ENCODE data around the gene RRH. TPM values are rescaled to one million over a fixed set of nuclear protein-coding genes. Genes with fewer than 3 reads are reported as not detected.
"Not testable (repeated sequence)": the region's sequence is repeated elsewhere in the genome, so short reads cannot be mapped to it uniquely, and the experiment has no call there.

RRH gene
- 1 to 10 TPM in 2 of 12 donors, under 1 TPM in 8, not detected in 2; 0.15 to 1.2 (median 0.37) TPM for polyA plus RNA-seq (ENCODE audit: insufficient read length in 12 of 12)
- long read RNA-seq, donor 1: 0 reads
- long read RNA-seq, donor 2: 0 reads
- long read RNA-seq, donor 3: 0 reads
- long read RNA-seq, donor 4: 0 reads
- long read RNA-seq, donor 5: 0 reads
- long read RNA-seq, donor 6: 0 reads
- long read RNA-seq, donor 7: 0 reads
- long read RNA-seq, donor 8: 0 reads
- long read RNA-seq, donor 9: 0 reads
- long read RNA-seq, donor 10: 0 reads
- long read RNA-seq, donor 11: 0 reads

- DNase-seq: no peak
These were observed at the start of gene RRH for GRCh38 chr4:109827672-109828071. TSS of gene RRH (plus strand) at chr4:109827972. CDS start at chr4:109828028, 56 bp downstream.

GRCh38 chr4:109782092-109782491, 45.7 kb upstream of the RRH start:
- DNase-seq: not testable (repeated sequence)

GRCh38 chr4:109786846-109787245, 40.9 kb upstream of the RRH start:
- no peak for DNase-seq

- DNase-seq: no peak
These were observed 40.0 kb upstream of the RRH start for GRCh38 chr4:109787807-109788206.

- DNase-seq: no peak
These were observed 32.7 kb upstream of the RRH start for GRCh38 chr4:109795059-109795458.

- no peak for DNase-seq
These were observed 28.9 kb upstream of the RRH start for GRCh38 chr4:109798866-109799265.

GRCh38 chr4:109801099-109801789, 26.5 kb upstream of the RRH start:
- no peak for DNase-seq

- DNase-seq: no peak
These were observed 25.9 kb upstream of the RRH start, which contains the start of gene CFI for GRCh38 chr4:109801895-109802319. TSS of gene CFI (minus strand) at chr4:109801999. CDS start at chr4:109801971, 28 bp downstream.

GRCh38 chr4:109803924-109804571, 23.7 kb upstream of the RRH start:
- DNase-seq: no peak

- DNase-seq: no peak
These were observed 18.1 kb upstream of the RRH start for GRCh38 chr4:109809655-109810054.

GRCh38 chr4:109810552-109811387, 17.0 kb upstream of the RRH start:
- DNase-seq: no peak

GRCh38 chr4:109811707-109812106, 16.1 kb upstream of the RRH start:
- DNase-seq: no peak

GRCh38 chr4:109815151-109816081, 12.4 kb upstream of the RRH start, which contains the start of gene GAR1:
TSS of gene GAR1 (plus strand) at chr4:109815762. CDS start at chr4:109816165, 403 bp downstream.
- peak; percentile 94 for DNase-seq

- DNase-seq: no peak
These were observed 11.7 kb upstream of the RRH start for GRCh38 chr4:109816082-109816442.

- no peak for DNase-seq
These were observed 10.9 kb upstream of the RRH start for GRCh38 chr4:109816894-109817293.

- DNase-seq: no peak
These were observed 9.5 kb upstream of the RRH start for GRCh38 chr4:109818268-109818667.

- no peak for DNase-seq
These were observed 7.2 kb upstream of the RRH start for GRCh38 chr4:109820563-109820962.

- no peak for DNase-seq
These were observed 6.6 kb upstream of the RRH start for GRCh38 chr4:109821185-109821584.

- no peak for DNase-seq
These were observed 1.1 kb upstream of the RRH start for GRCh38 chr4:109826719-109827118.

- no peak for DNase-seq
These were observed 6.0 kb downstream of the RRH start for GRCh38 chr4:109833756-109834155.

- DNase-seq: no peak
These were observed 9.2 kb downstream of the RRH start for GRCh38 chr4:109836985-109837384.
